C1 segment of cervical spinal cord (tissue), 14 donors: Measurements from ENCODE around the gene KRTAP10-9.
"Not testable (repeated sequence)": the region's sequence is repeated elsewhere in the genome, so short reads cannot be mapped to it uniquely, and the experiment has no call there.

Experiments used
- DNase-seq, 14 donors: peaks; one replicate each; lab custom pipeline; 2025; lab: John Stamatoyannopoulos, UW

The KRTAP10-9 gene

DNA sequence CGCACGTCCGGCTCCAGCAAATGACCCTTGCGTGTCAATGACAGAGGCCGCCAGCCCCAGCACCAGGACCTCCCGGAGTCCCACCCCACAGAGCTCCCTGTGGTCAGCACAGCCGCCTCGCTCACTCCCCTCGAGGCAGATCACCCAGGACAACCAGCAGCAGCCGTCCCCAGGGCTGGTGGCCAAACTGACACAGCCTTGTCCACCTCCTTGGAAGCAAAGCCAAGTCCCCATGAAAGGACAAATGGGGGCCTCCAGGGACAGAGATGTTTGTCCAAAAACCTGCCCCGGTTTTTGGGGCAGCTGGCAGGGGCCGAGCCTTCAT lies 12.4 kb downstream of the KRTAP10-9 start:
- no peak for DNase-seq

DNA sequence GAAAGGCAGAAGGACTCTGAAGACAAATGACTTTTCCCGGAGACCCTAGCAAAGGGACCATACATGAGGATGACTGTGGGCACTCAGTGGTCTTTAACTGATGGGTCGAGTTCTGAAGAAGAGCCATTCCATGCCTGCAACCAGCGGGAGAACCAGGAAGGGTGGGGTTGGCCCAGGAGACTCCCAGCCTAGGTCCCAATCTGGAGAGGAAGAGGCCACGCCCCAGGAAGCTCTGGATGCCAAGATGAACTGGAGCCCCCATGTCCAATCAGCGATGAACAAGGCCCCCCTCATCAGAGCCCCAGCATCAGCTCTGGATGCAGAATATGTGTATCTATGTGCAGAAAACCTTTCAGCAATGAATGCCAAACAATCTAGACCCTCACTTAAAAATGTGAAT lies 13.9 kb downstream of the KRTAP10-9 start:
- DNase-seq = no peak

DNA sequence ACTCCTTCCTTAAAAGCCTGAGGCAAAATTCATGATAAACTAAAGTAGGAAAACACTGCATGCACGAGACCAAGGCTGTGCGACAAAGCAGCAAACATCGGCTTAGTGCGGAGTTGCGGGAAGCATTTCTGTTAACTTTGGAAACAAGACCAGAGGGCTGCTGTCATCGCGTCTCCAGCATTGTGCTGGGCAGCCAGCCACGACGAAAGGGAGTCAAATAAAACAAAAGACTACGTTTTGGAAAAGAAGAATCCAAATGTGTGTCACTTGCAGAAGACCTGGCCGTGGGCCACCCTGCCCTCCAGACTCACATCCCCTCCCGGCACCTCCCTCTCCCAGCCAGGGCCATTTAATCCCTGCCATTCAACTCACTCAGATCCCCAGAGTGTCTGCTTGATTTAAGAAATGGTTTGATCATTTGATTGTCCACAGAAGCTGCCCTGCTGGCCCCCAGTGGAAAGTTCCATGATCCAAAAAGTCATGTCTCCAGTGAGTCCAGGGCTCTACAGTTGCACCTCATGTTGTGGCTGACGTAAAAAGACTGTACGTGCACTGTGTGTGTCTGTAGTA lies 16.9 kb downstream of the KRTAP10-9 start:
- no peak for DNase-seq

DNA sequence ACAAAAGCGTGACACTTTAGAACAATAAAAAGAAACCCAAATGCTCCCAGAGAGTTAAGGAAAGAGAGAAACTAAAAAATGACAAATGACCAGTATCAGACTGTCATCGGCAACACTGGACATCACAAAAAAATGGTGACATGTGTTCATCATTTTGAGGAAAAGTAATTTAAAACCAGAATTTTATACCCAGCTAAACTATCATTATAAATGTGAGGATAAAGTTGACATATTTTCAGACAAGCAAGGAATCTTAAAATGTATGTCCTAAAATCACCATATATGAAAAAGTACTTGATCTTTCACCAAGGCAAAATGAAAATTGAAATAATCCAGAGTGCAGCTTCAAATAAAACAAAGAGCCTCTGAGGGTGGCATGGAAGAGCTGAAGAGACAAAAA lies 18.0 kb downstream of the KRTAP10-9 start:
- DNase-seq = no peak

DNA sequence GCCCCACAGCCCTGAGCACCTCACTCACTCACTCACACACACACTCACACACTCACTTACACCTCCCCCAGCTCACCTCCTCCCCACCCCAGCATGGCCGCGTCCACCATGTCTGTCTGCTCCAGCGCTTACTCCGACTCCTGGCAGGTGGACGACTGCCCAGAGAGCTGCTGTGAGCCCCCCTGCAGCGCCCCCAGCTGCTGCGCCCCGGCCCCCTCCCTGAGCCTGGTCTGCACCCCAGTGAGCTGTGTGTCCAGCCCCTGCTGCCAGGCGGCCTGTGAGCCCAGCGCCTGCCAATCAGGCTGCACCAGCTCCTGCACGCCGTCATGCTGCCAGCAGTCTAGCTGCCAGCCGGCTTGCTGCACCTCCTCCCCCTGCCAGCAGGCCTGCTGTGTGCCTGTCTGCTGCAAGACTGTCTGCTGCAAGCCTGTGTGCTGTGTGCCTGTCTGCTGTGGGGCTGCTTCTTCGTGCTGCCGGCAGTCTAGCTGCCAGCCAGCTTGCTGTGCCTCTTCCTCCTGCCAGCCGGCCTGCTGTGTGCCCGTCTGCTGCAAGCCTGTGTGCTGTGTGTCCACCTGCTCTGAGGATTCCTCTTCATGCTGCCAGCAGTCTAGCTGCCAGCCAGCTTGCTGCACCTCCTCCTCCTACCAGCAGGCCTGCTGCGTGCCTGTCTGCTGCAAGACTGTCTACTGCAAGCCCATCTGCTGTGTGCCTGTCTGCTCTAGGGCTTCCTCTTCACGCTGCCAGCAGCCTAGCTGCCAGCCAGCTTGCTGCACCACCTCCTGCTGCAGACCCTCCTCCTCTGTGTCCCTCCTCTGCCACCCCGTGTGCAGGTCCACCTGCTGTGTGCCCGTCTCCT lies 19.7 kb downstream of the KRTAP10-9 start, which contains the start of gene KRTAP10-11:
Gene KRTAP10-11 (plus strand): TSS at position 49 of the 856 bp plus-strand sequence. CDS start 45 bp downstream, at position 94.
- not testable (repeated sequence) for DNase-seq

DNA sequence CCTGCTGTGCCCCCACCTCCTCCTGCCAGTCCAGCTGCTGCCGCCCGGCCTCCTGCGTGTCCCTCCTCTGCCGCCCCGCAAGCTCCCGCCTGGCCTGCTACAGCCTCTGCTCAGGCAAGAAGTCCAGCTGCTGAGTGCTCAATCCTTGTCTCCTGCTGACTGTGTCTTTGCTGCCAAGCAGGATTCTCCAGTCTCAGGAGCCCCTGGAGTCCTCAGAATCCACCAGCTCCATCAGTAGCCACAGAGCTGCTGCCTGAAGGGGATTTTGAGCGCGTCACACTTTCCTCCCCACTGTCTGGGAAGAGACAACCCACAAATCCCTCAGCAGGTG lies 20.3 kb downstream of the KRTAP10-9 start:
- no peak for DNase-seq

DNA sequence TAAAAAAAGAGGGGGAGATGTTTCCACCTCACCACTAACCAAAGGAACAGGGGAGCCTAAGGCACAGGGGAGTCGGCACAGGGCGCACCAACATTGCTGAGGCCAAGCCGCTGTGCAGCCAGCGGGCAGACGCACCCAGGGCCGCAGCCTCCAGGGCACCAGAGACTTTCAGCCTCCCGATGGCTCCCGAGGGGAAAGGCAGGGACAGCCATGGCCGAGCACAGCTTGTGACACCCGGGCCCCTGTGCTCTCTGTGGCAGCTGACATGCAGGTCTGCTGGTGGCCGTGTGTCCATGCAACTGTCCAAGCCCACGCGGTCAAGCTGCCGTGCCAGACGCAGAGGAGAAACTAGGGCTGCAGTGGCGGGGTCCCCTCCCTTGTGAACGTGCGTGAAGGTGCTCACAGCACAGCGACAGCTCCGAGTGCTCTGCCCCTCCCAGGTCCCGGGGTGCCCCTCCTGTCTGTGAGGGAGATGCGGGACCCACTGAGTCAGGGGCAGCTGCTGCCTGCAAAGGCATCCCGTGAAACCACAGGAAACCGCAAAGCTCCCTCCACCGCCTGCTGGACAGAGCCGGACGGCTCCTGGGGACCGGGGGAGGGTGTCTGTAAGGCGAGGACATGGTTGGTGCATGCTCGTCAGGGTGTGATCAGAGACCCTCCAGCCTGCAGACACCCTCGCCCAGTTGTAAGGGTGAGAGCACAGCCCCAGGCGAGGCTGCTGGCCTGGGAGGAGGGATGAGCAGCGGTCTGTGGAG lies 21.8 kb downstream of the KRTAP10-9 start:
- DNase-seq = no peak

DNA sequence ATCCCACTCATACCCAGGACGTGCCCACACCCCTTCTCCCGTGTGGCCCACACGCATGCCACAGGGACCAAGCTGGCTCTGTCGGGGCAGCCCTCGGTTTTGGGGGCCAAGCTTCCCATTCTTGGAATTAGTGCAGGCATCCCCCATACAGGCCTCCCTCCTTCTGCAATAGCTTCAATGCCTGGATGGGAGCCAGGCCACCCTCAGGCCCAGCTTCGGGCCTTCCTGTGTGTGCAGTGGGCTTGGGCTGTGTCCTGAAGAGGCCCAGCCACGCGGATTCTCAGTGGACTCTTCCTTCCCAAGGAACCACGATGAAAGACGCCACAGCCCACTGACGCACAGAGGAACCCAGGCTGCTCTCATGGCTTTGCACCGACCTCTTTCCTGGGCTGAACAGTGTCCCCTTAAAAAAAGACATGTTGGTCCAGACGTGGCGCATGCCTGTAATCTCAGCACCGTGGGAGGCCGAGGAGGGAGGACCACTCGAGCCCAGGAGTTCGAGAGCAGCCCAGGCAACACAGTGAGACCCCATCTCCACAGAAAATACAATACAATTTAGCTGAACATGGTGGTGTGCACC lies 22.7 kb downstream of the KRTAP10-9 start:
- no peak for DNase-seq

DNA sequence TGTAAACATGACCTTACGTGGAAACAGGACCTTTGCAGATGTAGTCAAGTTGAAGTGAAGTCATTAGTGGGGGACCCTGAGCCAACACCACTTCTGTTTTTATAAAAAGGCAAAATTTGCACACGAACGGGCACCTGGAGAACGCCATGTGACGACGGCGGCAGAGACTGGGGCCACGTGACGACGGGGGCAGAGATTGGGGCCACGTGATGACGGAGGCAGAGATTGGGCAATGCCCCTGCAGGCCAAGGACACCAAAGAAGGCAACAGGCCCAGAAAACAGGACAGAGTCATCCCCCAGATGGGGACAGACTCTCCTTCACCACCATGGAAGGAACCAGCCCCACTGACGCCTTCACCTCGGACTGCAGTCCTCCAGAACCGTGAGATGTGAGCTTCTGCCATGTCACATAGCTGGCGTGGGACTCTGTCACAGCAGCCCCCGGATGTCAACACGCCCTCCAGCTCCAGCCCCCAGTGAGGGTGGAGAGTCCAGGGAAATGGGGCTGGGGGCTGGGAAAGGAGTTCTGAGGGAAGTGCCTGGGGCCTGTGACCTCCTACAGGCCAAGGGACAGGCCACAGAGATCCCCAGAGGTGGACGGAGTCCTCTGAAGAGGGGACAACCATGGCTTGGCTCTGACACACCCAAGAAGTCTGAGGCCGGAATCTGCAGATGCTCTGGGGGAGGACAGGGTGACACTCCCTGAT lies 23.5 kb downstream of the KRTAP10-9 start:
- no peak for DNase-seq

DNA sequence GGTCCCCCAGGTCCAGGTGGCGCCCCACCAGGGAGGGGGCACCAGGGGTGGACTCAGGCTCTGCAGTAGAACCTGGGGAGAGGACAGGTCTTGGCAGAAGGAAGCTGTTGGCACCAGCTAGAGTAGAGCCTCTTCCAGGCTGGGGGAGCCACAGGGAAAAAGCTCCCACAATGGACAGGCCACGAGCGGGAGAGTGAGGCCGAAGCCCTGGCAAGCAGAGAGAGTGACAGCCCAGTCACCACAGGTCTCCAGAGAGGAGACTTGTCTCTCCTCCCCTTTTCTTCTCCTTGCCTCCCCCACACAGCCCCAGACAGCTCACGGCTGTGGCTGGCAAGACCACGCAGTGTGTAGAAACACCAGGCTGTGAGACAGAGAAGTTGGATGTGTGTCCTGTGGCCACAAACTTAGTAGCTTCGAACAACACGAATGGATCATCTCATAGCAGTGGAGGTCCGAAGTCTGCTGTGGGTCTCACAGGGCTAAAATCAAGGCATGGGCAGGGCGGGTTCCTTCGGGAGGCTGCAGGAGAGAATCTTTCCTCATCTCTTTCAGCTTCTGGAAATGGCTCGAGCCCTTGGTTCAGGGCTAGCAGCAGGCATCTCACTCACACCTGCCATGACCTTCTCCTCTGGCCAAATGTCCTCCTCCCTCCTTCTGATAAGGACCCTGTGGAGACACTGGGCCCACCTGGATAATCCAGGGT lies 24.2 kb downstream of the KRTAP10-9 start:
- no peak for DNase-seq

DNA sequence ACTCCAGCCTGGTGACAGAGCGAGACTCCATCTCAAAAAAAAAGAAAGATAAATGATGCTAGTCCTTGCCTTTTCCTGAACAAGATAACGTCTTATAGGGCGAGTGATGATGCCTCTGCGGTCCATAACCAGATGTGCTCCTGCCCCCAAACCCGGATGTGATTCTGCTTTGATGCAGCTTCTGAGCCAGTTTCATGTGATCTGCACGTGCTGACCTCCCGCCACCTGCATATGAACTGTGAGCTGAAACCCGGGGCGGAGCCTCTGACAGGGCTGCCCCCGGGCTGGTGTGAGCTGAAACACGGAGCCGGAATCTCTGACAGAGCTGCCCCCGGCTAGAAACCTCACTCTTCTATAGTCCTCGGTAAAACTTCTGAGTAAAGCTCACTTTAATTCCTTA lies 26.2 kb downstream of the KRTAP10-9 start:
- DNase-seq = no peak

DNA sequence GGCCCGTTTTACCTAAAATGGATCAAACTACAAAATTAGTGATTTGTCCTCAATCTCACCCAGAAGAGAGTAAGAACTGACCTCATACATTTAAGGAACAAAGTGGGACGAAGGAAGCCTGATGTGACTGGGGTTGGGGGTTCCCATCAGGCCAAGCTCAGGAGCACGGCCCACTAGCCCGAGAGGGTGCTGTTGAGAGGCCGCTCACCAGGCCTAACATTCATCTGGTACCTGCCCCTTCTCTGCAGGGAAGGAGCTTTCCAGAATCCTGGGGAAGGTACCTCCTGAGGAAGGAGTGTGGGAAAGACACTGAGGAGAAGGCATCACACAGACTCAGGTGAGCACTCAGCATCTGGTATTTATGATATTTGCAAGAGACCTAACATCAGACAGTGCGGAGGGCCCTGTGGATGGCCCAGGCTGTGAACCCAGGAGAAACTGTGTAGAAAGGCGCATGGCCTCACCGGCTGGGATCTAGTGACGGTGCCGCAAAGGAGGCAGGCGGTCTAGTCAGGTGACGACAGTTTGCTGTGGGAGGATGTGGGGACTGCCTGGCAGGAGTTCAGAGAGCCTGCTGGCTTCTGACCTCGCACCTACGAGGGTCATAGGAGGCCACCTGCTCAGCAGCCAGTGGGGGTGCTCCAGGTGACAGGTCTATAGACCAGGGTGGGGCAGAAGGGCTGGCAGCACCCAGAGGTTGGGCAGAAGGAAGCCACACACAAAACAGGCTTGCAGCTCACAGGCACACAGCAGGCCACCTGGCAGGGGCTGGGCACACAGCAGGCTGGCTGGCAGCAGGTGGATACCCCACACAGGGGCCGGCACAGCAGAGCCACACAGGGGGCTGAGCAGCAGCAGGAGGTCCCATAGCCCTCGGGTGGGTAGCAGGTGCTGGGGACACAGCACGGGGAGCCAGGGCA lies 27.0 kb downstream of the KRTAP10-9 start:
- no peak for DNase-seq

DNA sequence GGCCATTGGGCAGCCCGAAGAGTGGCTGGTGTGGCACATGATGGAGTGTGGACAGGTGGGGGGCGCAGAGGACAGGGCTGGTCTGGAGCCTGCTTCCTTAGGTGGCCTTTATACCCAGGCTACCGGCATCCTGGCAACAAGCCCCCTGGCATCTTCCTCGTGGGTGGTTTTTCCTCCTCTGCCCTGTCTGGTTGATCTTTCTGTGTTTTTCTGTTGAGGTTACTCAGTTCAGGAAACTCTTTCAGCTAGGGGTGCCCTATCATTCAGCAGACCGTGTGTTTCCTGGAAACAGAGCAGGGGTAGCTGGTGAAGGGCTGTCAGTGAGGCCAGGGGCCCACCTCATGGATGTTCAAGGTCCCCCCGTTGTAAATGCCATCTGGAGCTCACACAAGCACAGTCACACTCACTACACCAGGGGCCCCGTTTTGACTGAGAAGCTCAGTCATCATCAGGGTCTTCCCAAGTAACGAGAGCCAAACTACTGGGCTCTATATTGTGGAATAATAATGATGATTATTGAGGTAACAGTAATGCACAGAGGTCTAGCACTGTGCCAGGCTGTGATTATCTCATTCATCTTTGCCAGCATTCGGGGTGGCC lies 27.8 kb downstream of the KRTAP10-9 start, which contains the start of gene KRTAP12-4:
Gene KRTAP12-4 (minus strand): TSS at position 84 of the 600 bp plus-strand sequence. CDS start 45 bp downstream, at position 39.
- no peak for DNase-seq

DNA sequence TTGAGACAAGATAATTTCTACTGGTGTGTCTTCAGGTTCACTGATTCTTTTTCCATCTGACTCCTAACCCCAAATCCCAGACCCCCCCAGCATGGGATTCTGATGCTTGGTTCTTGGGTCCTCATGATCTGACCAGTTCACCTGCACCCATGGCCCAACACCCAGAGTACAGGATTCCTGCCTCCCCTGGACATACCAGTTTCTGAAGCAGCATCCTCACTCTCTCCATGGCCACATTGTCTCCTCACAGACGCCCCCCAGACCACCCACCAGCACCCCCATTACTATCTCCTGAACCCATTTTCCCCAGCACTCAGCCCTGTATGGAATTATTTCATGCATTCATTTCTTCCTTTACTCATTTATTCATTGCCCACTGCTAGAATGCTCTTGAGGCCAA lies 30.0 kb downstream of the KRTAP10-9 start:
- no peak for DNase-seq

DNA sequence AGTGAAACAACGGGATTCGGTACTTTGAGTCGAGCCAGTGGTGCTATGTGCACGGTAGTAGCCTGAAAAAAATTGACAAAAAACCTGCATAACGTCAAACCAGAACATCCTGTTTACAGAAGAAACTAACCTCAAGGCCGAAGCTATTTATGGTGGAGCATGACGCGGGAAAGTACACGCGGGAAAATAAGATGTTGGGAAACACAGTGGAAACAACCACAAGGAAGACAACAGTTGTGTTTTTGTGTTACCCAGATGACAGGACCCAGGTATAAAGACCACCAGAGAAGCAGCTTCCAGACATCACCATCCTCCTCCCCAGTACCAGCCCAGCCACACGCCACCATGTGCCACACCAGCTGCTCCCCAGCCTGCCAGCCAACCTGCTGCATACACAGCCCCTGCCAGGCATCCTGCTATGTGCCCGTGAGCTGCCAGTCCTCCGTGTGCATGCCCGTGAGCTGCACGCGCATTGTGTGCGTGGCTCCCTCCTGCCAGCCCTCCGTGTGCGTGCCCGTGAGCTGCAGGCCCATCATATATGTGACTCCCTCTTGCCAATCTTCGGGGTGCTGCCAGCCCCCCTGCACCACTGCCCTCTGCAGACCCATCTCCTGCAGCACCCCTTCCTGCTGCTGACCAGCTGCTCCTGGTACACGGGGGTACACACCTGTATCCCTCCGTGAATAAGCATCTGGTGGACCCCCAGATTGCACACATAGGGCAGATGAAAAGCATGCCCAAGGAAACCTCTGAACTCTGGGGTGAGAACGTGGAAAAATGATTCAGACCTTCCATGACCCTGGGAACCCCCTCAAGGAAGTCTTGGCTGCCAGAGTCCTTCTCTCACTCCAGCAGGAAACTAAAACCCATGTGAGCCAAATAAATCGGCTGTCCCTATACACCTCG lies 31.0 kb downstream of the KRTAP10-9 start, which contains the start of gene KRTAP12-3:
Gene KRTAP12-3 (plus strand): TSS at position 298 of the 906 bp plus-strand sequence. CDS start 48 bp downstream, at position 346.
- no peak for DNase-seq

DNA sequence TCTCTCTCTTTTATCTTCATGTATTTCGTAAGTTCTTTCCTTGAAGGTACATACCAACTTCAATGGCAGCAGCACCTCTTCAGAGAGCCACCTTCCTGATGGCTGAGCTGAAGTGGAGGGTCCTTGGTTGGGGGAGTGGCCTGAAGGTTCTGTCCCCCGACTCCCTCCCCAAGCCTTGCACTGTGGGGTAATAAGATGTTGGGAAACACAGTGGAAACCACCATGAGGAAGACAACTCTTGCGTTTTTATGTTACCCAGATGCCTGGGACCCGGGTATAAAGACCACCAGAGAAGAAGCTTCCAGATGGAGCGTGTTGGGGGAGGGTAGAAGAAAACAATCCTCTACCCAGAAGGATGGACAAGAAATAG lies 31.6 kb downstream of the KRTAP10-9 start:
- no peak for DNase-seq

DNA sequence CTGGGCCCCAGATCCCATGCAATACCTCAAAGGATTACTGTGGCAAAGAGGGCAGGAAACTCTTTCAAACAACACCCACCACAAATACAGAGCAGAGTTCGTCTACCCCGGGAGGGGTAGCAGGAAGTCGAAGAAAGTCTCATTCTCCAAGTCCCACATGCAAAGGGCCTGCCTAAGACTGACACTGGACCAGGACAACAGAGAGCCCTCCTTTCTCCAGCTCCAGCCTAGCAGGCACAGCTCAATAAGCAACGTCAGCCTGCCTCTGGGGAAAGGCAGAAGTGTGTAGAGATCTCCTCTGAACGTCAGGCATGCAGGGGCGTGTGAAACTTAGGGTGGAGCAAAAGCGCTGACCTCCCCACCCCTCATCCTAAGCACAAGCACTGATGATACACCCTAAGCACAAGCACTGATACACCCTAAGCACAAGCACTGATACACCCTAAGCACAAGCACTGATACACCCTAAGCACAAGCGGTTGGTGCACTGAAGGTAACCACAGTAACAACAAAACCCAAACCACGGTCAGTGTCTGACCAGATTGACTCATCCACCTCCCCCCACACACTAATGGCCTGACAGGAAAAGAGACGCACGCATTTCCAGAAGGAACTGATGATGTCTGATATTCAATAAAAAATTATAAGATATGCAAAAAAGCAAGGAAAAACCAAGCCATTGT lies 32.2 kb downstream of the KRTAP10-9 start:
- DNase-seq = no peak

DNA sequence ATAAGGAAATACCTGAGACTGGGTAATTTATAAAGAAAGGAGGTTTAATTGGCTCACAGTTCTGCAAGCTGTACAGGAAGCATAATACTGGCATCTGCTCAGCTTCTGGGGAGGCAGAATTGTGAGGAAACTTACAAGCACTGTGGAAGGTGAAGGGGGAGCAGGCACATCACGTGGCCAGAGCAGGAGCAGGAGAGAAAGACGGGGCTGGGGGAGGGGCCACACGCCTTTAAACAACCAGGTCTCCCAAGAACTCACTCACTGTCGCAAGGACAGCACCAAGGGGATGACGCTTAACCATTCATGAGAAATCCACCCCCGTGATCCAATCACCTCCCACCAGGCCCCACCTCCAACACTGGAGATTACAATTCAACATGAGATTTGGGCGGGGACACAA lies 34.7 kb downstream of the KRTAP10-9 start:
- DNase-seq = not testable (repeated sequence)
